Measurements from ENCODE around the gene GLRX5.

Gene GLRX5

DNA sequence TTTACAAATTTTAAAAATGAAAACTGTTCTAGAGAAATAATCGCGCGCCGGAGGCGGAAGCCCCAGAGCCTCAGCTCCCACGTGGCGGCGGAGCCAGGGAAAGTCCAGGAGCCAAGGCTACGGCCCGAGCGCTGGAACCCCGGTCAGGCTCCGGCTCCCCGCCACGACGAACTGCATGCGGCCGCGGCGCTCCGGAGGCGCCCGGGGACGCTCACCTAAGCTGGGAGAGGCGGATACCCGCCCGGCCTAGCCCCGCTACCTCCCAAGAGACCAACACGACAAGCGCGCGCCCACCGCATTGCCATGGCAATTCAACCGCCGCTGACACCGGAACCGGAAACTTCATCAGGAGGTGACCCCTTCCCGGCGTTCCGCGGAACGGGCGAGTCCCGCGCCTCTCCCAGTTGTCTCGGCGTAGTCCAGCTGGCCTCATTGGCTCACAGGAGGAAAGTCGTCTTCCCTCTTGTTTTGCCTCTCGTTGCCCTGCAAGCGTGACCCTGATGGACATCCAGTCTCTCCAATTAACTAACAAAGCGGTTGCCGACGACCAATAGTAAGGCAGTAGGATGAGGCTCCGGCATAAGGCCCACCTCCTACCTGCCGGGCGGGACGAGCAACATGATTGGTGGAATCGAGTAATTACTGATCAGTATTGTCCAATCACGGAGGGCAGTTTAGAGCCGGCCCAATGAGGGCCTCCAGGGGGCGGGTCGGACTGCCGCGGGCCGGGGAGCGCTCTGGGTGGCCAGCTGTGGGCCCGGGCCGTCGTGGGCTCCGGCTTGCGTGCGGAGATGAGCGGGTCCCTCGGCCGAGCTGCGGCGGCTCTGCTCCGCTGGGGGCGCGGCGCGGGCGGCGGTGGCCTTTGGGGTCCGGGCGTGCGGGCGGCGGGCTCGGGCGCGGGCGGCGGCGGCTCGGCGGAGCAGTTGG, at the start of gene GLRX5:
Gene GLRX5, plus strand, starts transcription at position 752 of the 927 bp plus-strand sequence. Its CDS starts 40 bp downstream, at position 792.
- peak; percentile 100 for DNase-seq

DNA sequence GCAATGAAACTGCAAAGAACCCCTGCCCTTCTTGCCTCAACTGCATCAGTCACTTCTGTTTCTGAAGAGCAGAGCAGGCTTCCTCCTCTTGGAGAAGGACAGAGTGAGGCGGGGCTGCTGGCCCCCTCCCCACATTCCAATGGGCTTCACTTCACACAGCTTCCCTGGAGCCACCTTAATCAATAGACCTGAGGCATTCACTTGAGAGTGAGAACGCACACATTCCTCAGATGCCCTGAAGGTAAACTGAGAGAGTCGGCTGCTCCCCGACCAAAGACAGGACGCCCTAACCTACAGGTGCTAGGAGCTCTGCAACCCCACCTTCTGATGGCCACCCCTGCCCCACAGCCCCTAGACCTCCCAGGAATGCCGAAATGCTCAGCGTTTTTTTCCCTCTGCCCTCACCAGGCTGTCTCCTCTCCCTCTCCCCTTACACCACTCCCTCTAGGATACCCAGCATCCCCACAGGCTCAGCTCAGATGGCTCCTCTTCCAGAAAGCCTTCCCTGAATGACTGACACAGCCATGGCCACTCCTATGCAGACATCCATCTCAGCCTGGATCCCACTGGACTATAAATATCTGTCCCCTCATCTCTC, 49.5 kb upstream of the GLRX5 start:
- DNase-seq, result no peak

DNA sequence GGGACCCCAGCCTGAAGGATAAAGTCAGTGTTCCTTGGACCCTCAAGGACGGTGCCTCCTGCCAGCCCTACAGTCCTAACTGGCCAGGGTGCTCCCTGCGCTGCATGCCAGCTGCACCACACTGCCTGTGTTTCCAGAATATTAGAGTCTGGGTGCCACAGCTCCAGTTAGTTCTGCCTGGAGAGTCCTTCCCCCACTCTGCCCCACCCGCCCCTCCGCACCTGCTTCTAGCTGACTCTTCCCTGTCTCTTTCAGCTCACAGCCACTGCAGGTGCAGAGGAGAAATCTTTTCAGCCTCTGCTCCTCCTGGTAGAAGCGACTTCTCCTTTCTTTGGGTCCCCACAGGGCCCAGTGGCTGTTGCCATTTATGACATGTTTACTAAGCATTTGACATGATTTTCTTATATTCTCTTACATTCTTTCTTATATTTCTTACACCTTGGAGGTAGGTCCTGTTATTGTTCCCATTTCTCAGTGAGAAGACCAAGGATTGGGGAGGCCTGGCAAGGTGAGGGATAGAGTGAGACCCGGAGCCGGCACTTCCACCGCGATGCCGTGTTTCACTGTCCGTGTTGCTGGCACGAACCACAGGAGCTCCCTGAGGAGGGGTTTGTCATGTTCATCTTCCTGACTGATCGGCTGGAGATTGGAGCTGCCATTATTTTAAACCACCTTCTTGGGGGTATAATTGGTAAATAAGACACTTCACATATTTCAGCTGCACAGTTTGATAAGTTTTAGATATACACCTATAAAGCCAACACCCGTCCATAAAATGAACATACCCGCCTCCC, 47.8 kb upstream of the GLRX5 start:
- DNase-seq, result no peak

DNA sequence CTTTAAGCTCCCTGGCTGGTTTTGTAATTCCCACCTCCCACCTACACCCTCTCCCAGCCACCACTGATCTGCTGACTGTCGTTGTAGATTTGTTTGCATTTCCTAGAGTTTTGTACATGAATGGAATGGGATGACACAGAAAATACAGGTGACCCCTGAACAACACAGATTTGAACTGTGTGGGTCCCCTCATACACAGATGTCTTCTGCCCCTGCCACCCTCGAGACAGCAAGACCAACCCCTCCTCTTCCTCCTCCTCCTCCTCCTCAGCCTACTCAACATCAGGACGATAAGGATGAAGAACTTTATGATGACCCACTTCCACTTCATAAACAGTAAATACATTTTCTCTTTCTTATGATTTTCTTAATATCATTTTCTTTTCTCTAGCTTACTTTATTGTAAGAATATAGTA, 47.2 kb upstream of the GLRX5 start:
- no peak for DNase-seq

DNA sequence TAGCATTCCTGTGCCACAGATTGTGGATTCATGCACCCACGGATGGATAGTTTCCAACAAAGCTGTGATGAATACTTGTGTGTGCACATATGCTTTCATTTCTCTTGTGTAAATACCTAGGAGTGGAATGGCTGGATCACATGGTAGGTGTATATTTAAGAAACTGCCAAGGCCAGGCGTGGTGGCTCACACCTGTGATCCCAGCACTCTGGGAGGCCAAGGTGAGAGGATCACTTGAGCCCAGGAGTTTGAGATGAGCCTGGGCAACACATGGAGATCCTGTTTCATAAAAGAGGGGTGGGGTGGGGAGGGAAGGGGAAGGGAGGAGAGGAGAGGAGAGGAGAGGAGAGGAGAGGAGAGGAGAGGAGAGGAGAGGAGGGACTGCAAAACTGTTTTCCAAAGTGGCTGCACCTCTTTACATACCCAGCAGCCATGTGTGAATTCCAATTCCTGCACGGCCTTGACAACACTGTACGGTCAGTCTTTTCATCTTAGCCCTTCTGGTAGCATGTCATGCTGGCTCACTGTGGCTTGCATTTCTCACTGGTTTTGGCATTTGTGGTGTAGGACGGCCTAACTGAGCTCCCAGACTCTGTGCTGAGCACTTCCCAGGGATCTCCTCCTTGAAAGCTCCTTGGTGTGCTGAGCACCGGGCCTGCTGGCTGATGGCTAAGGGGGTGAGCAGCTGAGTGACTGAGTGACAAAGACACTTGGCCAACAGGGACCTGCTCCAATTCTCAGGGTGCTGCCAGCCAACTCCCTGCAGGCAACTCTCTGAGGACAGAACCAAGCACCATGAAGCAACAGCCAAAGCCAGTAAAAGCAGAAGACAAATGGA, 46.3 kb upstream of the GLRX5 start:
- DNase-seq, result no peak

DNA sequence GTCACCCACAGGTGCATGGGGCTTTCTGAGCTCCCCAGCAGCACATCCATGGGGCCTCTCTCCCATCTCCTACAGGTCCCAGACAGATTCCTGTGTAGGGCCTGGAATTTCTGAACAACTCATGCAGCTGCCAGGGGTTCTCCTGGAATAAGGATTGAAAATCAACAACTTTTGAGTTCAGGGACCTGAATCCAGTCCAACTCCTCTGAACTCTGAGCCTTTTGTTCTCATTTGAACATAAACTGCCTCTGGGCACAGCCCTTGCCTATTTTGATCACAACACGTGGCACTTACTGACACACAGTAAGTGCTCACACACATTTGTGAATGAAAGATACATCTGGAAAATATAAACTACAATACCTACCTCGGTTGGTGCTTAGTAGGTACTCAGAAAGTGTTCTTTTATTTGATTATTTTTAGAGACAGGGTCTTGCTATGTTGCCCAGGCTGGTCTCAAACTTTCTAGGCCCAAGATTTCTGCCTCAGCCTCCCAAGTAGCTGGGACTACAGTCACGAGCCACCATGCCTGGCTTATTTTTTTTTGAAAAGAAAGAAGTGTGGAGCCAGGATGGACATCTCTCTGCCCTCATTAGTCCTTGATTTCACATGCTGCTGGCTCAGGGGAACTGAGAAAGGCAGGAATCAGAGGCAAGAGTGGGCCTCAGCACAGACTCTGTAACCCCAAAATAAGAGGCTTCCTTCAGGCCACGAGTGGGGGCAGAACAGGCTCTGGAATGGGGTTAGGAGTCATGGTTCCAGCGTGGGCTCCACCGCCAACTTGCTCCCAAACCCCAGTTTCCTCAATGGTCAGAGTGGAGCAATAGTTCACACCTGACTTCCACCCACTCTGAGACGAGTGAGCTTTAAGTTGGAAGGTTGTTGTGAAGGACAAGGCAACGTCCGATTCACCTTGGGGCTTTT, 45.4 kb upstream of the GLRX5 start:
- no peak for DNase-seq

DNA sequence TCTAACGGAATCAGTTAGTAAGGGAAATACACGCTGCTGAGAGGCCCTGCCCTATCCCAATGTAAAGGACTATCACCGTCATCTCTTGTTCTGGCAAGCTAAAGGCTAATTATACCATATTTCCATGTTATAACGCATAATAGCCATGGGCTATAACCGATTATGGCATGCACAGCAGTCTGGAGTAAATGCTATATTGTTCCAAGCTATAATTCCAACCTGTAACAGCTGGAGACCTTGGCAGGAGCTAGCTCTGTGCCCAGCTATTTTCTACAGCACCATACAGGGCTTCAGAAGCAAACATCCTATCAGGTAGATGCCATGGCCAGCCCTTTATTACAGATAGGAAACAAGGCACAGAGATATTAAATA, 44.7 kb upstream of the GLRX5 start:
- no peak for DNase-seq

DNA sequence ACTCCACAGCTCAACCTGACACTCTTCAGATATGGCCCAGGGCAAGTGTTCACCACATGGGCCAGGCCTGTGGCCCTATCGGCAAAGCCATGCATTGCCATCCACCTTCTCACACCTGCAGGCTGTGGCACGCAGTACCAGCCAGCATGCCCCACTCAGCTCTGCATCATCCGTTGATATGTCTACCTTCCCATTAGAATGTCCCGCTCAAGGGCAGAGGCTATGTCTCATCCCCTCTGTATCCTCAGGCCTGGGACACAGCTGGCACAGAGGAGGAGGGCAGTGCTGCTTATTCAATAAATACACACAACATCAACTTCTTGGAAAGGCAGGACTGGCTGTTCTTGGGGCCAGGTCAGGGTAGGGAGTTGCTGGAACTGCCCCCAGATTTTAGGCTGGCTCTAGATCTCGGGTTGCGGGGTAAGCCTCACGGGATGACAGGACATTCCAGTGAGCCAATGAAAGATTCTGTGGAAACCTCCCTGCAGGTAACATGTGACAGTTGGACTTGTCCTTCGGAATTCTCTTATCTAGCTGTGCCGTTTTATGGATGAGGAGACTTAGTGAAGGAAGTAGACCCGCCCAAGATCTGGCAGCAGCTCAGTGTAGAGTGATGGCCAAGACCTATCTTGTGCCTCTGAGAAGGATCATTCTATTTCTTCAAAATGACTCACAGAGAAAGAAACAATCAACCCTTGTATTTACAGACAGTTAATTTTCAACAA, 44.0 kb upstream of the GLRX5 start:
- DNase-seq, result no peak

DNA sequence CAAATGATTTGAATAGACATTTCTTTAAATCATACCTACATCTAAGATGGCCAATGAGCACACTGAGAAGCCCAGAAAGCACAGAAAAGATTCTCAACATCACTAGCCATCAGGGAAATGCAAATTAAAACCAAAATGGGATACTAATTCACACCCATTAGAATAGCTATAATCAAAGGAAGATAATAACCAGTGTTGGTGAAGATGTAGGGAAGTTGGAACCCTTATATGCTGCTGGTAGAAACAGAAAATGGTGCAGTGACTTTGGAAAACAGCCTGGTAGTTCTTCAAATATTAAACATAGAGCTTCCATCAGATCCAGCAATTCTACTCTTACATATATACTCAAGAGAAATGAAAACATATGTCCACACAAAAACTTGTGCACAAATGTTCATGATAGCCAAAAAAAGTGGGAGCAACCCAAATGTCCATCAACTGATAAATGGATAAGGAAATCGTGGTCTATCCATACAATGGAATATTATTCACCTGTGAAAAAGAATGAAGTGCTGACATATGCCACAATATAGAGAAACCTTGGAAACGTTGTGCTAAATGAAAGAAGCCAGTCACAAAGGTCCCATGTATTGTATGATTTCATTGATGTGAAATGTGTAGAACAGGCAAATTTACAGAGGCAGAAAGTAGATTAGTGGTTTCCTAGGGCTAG, 42.8 kb upstream of the GLRX5 start:
- no peak for DNase-seq

DNA sequence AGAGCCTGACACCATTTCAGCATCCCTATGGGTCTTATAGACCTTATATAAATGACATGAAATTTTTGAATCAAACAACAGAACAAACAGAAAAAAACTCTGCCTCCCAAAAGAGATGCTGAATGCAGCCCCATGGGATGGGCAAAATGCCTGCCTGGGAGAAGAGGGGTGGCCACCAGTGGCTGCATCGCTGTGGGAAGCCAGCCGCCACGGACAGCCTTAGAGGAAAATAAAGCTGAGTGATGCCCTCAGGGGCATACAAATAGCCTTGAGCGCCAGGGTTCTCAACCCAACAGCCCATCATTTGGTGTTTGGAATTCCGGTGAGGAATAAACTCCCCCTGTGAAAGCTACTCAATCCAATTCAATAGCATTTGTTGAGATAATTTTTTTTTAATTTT, 41.3 kb upstream of the GLRX5 start:
- DNase-seq, result no peak

DNA sequence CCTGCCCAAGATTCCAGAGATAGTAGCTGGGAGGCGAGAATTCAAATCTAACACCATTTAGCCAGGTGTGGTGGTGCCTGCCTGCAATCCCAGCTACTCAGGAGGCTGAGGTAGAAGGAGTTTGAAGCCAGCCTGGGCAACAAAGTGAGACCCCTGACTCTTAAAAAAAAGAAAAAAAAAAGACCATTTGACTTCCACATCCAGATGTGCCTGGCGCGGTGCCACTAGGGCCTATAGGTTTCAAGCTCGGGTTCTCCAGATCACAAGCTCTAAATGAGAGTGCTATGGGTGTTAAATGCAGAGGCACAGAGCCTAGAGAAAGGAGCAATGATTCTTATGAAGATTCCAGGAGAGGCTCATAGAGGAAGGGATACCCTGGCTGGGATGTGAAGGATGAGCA, 40.9 kb upstream of the GLRX5 start:
- no peak for DNase-seq

DNA sequence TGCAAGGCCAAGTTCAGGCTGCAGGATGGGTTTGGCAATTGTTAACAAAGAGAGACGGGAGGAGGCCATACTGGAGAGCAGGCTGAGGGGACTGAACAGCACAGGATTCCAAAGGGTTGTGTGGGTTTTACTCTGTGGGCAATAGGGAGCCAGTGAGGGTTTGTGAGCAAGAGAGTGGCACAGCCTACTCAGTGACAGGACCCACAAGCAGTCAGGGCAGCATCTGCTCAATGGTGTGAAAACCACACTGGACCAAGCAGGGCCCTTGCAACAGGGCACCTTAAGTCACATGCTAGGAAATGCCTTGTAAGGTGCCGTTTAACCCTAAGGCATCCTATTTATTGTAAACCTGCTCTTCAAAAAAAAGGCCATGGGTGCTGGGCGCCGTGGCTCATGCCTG, 40.4 kb upstream of the GLRX5 start:
- no peak for DNase-seq

DNA sequence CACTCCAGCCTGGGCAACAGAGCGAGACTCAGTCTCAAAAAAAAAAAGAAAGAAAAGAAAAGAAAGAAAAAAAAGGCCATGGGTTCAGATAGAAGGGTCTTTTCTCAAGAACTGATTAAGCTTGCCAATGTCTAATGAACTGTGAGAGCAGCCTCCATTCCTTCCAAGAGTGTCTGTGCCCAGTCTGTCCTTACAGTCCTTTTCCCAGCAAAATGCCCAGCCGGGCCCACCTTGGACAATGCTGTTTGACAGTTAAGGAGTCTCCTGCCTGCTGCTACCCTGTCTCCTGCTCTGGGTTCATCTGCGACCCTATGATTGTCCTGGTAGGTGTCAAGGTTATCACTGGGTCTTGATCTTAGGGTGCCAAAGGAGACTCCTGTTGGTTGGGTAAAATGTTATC, 39.8 kb upstream of the GLRX5 start:
- DNase-seq, result no peak

DNA sequence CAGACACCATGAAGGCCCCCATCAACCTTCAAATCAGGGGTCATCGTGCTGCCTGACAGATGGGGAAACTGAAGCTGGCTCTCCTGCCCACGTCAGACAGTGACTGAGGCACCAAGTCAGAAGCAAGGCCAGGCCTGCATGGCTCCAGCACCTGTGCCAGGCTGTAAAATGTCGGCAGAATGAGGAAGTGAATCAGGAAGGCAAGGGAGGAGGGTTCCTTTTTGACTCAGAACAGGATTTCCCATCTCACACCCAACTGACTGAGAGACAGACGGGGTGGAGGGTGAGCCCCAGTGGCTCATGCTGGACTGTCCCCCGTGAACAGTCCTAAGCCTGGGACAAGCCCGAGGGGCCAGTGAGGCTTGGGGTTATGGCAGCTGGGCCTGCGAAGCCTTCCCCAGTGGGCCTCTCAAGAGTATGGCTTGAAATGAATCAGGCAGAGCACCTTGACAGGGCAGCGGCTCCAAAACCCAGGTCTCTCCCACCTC, 39.3 kb upstream of the GLRX5 start:
- DNase-seq, result no peak

DNA sequence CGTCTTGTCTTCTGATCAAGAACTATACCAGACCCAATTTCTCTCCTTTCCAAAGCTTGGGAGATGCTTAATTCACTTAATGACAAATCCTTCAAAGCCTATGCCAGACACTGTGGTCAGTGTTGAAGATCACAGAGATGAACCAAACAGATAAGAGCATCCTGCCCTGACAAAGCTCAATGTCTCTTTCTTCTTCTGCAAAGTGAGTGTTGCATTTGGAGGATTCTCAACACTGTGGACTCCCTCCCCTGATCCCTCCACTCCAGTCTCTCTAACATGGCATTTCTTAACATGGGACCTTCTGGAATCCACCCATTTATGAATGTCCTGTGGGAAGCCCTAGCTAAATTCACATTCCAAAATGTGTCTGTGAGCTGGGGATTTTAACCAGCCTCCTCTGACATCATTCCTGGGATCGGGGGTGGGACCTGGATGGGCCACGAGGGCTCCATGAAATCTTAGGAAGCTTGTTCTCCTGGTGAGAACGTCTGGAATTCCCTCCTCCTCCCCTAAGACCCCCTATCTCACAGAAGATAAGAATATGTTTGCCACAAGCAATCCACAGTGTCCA, 38.7 kb upstream of the GLRX5 start:
- no peak for DNase-seq

DNA sequence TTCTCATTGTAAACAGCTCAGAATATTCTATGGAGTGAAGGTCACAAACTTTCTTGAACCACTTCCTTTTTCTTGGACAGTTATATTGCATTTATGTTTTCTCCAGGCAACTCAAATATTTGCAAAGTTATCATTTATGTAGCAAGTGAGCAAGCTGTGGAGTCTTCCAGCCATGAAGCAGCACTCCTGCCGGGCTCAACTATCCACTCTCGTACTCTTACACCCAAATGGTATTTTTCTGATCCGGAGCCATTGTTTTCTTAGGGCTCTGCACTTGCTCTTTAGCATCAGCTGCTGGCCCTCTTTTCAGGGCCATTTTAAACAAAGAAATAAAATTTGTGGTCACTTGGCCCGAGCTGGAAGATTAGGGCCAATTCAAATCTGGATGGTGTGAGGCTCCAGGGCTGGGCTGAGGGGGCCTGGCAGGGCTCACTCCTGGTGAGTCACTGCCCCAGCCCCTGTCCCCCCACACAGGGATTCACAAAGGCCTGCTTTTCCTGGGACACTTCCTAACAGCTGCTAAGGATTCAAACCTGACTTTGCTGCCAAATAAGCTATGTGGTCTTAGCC, 38.1 kb upstream of the GLRX5 start:
- peak; percentile 39 for DNase-seq

DNA sequence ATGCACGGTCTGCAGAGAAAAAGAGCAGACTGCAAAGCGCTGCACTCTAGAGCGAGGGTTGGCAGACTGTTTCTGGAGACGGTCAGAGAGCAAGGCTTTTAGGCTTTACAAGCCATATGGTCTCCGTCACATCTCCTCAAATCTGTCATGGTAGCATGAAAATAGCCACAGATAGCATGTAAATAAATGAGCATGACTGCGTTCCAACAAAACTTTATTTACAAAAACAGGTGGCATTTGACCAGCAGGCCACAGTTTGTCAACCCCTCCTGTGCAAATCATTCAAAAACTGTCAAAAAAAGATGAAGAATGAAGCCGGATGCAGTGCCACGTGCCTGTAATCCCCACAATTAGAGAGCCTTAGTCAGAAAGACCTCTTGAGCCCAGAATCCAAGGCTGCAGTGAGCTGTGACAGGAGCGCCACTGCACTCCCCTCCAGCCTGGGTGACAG, 37.3 kb upstream of the GLRX5 start:
- DNase-seq, result peak; percentile 66

DNA sequence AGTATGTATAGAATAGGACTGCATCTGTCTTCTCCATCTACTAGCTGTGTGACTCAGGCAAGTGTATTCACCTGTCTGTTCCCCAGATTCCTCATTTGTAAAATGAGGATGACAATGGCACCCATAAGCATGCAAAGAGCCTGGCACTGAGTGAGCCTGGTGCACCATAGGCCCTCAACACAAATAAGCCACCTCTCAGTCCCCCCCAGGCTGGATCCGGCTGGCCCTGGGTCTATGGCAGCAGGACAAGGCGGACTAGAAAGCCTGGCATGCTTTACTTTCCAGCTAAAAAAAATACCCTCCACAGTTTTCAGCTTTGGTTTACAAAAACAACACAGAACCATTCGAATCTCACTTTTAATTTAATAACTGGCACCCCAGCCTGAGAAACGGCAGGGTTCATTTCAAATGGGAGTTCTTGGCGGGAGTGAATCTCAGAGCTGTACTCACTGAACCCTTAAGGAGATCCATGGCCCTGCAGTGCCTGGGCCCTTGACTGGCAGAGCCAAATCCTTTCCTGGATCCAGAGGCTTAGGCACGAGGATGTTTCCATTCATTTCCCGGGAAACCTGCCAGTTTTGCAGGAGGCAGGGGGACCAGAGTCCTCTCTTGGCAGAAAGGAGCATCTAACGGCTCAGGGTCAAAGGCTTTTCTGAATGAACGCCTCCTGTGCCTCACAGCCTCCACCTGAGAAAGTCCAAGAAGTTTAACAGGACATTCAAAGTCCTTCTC, 36.1 kb upstream of the GLRX5 start:
- peak; percentile 26 for DNase-seq

DNA sequence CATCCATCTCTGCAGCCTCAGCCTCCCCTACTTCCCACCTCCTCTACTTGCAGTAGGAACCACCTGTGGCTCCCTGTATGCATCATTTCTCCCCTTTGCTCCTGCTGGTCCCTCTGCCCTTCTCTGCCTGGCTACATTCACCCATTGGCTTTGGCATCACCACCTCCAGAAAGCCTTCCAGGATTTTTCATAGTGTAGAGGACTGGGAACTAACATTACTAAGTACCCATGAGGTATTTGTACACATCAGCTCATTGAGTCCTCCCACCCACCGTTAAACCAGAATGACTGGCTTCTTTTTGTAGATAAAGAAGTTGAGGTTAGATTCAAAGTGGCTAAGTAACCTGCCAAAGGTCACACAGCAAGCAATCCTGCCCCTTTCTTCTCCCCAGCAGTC, 35.5 kb upstream of the GLRX5 start:
- DNase-seq, result no peak

Data from eye (tissue), 1 donor.